GM12891 (cell line): ENCODE data around the gene SPEM3.

Experiments used
- DNase-seq: peaks from one replicate; pipeline ENCODE4 v3.0.0; 2011; ENCODE audit warnings: low spot score; ENCODE audit not compliant: insufficient read length
- FAIRE-seq: peaks from 2 replicates; lab custom pipeline; 2011; peaks lifted over from hg19 to GRCh38; lab: Jason Lieb, UNC
- PAX5 ChIP-seq: IDR thresholded peaks from 2 replicates; pipeline ENCODE4 v1.6.1; 2011; ENCODE audit warnings: low read length, moderate library complexity, mild to moderate bottlenecking; ENCODE audit not compliant: insufficient read depth, severe bottlenecking
- POLR2A ChIP-seq: IDR thresholded peaks from 2 replicates; pipeline ENCODE4 v1.6.1; 2011; ENCODE audit warnings: low read depth, low read length, control low read depth
- POLR2AphosphoS5 ChIP-seq: IDR thresholded peaks from 2 replicates; pipeline ENCODE4 v1.6.1; 2011; ENCODE audit warnings: low read depth, low read length, control low read depth
- POU2F2 ChIP-seq: IDR thresholded peaks from 2 replicates; pipeline ENCODE4 v1.6.1; 2011; ENCODE audit warnings: low read depth, mild to moderate bottlenecking, control low read depth, low read length, moderate library complexity
- SPI1 ChIP-seq: IDR thresholded peaks from 2 replicates; pipeline ENCODE4 v1.6.1; 2011; ENCODE audit warnings: low read depth, low read length, control low read depth
- TAF1 ChIP-seq: IDR thresholded peaks from 2 replicates; pipeline ENCODE4 v1.6.1; 2011; ENCODE audit warnings: low read depth, low read length, control low read depth

SPEM3 gene

DNA sequence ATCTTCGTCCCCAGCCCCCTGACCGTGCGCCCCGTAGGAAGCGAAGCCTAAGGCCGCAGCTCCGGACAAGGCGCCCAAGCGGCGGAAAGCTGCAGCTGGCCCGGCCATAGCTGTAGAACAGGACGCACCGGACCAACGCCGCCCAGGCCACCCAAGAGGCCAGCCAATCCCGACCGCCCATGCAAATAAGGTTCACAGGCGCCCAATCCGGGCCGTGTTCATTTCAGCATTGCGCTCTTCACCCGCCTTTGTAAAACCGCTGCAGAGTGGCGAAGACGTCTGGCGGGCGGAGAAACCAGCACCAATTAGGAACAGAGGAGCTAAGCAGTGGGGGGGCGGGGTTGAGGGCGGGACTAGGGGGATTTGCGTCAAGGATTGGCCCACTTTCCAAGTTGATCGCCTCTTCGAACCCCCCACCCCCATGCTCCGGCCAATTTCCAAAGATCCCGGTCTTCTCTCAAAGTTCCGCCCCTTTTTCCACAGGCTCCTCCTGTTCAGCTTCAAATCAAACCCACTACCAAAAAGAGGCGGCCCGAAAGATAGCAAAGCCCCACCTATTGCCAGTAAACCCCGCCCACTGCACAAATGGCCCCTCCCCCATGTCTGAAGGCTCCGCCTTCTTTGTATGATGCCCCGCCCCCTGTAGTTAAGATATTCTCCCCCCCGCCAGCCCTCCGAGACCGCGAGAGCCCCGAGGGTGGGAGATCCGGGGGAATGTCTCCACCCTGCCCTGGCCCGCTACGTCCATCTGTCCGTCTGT is 24.5 kb upstream of the SPEM3 start, which contains the start of gene TMEM256:
TMEM256 (minus strand) TSS at position 121 of the 760 bp plus-strand sequence; CDS start at position 108, 13 bp downstream.
- peak; percentile 94 for DNase-seq
- TF ChIP-seq POLR2AphosphoS5 (peak; percentile 85), POU2F2 (peak; percentile 99), POLR2A (peak; percentile 77), PAX5 (no peak), SPI1 (no peak), TAF1 (peak; percentile 73; the same call in 1 of the 2 replicates)
- FAIRE-seq, result peak; percentile 99

DNA sequence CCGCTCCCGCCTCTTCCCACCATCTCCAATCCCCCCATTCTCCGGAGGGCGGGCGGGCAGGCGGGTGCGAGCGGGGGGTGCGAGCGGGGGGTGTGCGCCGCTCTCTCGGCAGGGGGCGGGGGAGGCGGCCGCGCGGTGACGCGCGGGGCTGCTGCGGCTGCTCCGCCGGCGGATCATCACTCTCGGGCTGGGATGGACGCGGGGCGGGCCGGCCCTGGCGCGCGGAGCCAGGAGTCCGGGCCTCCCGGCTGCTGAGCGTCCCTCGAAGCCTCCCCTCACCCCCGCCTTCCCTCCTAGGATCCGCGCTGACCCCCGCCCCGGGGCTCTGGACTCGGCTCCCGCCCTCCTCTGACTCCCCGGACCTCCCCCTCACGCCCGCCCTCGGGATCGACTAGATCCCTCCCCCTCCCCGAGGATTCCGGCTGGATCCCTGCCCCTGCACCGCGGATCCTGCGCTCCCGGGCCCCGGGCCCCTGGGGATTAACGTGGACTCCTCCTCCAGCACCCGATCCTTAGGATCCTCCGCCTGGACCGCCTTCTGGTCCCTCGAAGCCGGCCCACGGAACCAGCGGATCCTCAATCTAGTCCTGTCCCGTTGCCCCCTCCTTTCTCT is 23.8 kb upstream of the SPEM3 start:
- no peak for TF ChIP-seq PAX5
- no peak for TF ChIP-seq POLR2AphosphoS5
- no peak for TF ChIP-seq TAF1
- TF ChIP-seq POLR2A, result no peak
- no peak for TF ChIP-seq POU2F2
- TF ChIP-seq SPI1, result no peak
- FAIRE-seq (no peak), DNase-seq (no peak)

DNA sequence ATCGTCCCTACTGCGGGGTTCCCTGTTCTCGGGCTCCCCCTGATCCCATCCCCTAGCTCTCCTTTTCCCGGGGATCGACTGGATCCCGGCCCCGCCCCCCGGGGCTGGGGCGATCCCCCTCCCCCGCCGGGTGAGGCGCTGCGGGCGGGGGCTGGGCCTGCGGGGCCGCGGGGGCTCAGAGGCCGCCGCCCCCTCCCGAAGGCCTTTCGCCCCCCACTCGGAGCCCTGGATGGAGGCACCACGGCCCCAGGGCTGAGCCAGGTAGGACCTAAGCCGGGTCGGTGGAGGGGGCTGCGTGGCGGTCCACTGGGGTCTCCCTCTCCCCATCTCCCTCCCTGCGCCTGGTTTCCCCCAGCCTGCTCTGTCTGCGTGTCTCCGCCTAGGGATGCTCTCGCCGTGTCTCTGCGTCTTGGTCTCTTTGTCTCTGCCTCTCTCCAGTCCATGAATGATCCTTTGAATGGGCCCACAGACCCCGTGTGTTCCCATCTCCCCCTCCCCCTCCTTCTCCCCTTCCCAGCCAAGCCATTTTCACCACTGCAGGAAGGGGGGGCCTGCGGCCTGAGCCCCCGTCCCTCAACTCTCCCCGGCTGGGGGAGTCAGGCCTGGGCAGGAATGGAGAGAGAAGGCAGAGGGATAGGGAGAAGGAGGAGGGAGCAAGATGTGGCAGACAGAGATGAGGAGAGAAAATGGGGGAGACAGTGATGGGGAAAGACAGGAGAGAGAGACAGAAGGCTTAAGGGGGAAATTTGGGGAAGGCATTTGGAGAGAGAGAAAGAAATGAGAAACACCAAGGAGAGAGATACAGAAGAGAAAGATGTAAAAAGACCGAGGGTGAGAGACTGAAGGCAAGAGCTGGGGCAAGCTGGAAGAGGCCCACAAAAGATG is 23.1 kb upstream of the SPEM3 start:
- TF ChIP-seq POU2F2 (no peak), POLR2A (no peak), POLR2AphosphoS5 (no peak), PAX5 (no peak), TAF1 (no peak), SPI1 (no peak)
- FAIRE-seq, result no peak
- DNase-seq, result no peak

DNA sequence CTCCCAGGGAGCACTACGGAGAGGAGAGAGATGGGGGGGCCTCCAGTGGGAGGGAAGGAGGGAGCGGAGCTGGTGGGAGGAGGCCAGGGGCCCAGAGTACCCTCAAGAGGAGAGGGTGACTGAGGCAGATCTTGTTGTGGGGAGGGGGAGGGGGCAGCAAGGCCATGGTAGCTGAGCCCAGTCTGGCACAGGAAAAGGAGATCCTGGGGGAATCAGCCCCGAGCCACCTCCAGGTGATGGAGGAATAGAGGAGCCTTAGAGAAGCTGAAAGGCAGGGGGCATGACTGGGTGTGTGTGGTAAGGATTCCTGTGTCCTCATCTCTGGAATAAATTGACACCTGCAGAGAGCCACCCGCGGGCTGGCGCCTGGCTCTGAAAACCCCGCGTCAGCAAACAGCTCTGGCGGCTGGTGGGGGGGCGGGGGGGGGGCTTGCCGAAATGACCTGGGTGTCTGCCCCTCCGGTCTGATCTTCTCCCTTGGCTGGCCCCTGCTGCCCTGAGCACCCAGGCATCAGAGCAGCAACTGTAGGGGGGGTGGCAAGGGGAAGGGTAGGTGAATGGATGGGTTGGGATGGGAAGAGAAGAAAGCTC is 22.3 kb upstream of the SPEM3 start:
- DNase-seq (no peak), FAIRE-seq (no peak)
- TF ChIP-seq POU2F2 (no peak), POLR2AphosphoS5 (no peak), POLR2A (no peak), SPI1 (no peak)

DNA sequence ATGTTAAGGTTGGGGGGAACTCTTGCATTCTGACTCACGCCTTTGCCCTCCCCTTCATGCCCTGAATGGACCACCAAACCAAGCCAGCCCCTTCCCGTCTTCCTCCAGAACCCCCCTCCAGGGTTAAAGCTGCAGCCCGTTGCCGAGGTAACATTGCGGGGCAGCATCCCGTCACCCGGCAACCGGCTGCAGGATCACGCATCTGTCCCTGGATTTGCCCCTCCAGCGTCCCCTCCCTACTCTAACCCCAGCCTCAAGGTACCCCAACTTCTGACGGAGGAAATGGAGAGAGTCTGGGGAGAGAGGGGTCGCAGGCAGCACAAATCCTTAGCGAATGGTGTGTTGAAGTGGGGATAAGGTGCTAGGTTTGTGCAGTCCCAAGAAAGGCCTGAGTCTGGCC is 21.6 kb upstream of the SPEM3 start:
- no peak for DNase-seq
- FAIRE-seq, result no peak
- no peak for TF ChIP-seq PAX5
- TF ChIP-seq POLR2A, result no peak
- no peak for TF ChIP-seq TAF1
- TF ChIP-seq POLR2AphosphoS5, result no peak
- no peak for TF ChIP-seq SPI1
- no peak for TF ChIP-seq POU2F2

DNA sequence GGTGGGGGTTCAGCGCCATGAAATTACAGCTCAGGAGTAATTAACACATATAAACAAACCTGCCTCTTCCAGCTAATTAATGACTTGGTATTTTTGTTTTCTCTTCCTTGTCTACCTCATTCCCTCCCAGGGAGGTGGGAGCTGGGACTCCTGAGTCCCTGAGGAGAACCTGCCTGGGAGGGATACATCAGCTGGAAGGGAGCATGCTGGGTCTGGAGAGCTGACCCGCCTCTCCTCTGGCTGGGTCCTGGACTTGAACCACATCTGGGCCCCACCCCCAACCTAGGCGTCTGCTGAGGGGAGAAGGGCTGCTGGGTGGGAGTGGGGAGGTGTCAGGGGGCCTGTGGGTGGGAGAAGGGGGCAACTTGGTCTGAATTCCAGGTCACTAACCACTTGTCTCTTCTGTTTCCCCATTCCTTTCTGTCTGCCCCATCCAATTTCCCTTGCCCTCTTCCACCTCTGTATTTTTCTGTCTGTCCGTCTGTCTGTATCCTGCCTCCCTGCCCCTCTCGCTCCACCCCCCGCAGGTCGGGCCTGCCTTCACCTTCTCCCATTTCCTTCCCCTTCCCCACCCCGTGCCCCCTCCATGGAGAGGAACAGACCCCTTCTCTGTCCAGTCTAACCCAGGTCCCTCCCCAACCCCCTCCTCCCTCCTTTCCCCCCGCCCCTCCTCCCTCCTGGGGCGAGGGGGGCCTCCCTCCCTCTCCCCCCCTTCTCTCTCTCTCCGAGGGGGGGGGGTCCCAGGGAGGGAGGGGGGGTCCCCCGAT is 21.0 kb upstream of the SPEM3 start, which contains the start of gene NLGN2:
NLGN2 (plus strand) TSS at position 361 of the 767 bp plus-strand sequence. CDS start 411 bp downstream, outside the sequence.
- TF ChIP-seq PAX5 (no peak), SPI1 (no peak), TAF1 (no peak), POLR2A (no peak), POLR2AphosphoS5 (no peak), POU2F2 (no peak)
- DNase-seq, result no peak
- no peak for FAIRE-seq

DNA sequence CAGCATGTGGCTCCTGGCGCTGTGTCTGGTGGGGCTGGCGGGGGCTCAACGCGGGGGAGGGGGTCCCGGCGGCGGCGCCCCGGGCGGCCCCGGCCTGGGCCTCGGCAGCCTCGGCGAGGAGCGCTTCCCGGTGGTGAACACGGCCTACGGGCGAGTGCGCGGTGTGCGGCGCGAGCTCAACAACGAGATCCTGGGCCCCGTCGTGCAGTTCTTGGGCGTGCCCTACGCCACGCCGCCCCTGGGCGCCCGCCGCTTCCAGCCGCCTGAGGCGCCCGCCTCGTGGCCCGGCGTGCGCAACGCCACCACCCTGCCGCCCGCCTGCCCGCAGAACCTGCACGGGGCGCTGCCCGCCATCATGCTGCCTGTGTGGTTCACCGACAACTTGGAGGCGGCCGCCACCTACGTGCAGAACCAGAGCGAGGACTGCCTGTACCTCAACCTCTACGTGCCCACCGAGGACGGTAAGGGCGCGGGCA is 20.4 kb upstream of the SPEM3 start:
- FAIRE-seq (no peak), DNase-seq (no peak)
- TF ChIP-seq PAX5 (no peak), SPI1 (no peak), POLR2A (no peak)

DNA sequence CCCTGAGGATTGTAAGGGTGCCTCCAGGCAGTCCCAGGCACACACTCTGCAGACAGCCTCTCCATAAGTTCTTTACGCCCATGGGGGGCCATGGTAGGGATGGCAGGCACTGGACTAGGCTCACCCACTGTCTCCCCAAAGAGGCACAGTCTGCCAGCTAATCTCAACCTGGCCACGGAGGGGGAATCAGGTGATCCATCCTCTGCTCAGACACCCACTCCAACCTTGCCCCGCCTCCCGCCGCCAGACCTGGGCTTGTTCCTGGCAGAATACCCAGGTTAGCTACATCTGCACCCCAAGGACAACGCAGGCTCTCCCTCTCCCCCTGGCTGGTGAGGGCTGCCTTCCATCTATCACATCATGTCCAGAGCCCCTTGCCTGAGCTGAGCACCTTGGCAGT is 19.8 kb upstream of the SPEM3 start:
- TF ChIP-seq POLR2A, result no peak
- no peak for TF ChIP-seq POLR2AphosphoS5
- no peak for TF ChIP-seq TAF1
- no peak for TF ChIP-seq SPI1
- TF ChIP-seq PAX5, result no peak
- TF ChIP-seq POU2F2, result no peak
- FAIRE-seq, result no peak

More for the DNA sequence above, 19.8 kb upstream of the SPEM3 start:
- no peak for DNase-seq
